Ascending aorta (tissue), 2 donors: ENCODE results near the gene KRT37. TPM values are rescaled to one million over a fixed set of nuclear protein-coding genes. Genes with fewer than 3 reads are reported as not detected.
"Not testable (repeated sequence)": the region's sequence is repeated elsewhere in the genome, so short reads cannot be mapped to it uniquely, and the experiment has no call there.

ENCODE experiments used
- DNase-seq, 2 donors: peaks; one replicate each; pipeline ENCODE4 v3.0.0-alpha.2; 2019; ENCODE audit warnings: low spot score in 2 of 2
- H3K27ac ChIP-seq, 2 donors: fragments of 200-600 bp; sonication (generic); one replicate each; pipeline ENCODE4 v1.5.1; 2016 to 2017; ENCODE audit warnings: mild to moderate bottlenecking in 1 of 2
- H3K27me3 ChIP-seq: fragments of 200-600 bp; sonication (generic); one replicate; pipeline ENCODE4 v1.5.1; 2017
- H3K36me3 ChIP-seq, 2 donors: fragments of 200-600 bp; sonication (generic); one replicate each; pipeline ENCODE4 v1.5.1; 2016
- H3K4me1 ChIP-seq, 2 donors: fragments of 200-600 bp; sonication (generic); one replicate each; pipeline ENCODE4 v1.5.1; 2016 to 2017; ENCODE audit warnings: mild to moderate bottlenecking in 1 of 2
- H3K4me3 ChIP-seq, 2 donors: fragments of 200-600 bp; sonication (generic); one replicate each; pipeline ENCODE4 v1.5.1; 2016 to 2017; ENCODE audit warnings: mild to moderate bottlenecking in 1 of 2
- H3K9me3 ChIP-seq, 2 donors: fragments of 200-600 bp; sonication (generic); one replicate each; pipeline ENCODE4 v1.5.1; 2016
- CTCF ChIP-seq, 3 experiments: fragments of 200-600 bp in 2 of 3; fragments of 450-650 bp in 1 of 3; sonication (generic) in 2 of 3; IDR thresholded peaks; one replicate each; pipeline ENCODE4 v1.5.1; 2016 to 2019; ENCODE audit warnings: antibody characterized with exemption in 3 of 3, mild to moderate bottlenecking in 1 of 3, moderate library complexity in 1 of 3
- intact Hi-C: fragments of 100-400 bp; cut with DNase I; formaldehyde crosslinking; loops from one replicate; pipeline ENCODE4 v1.15.1; 2023
- total RNA-seq: library from RNA; depleted of rRNA; stranded (reverse); fragments of >200 nt; gene quantifications from one replicate; pipeline ENCODE4 v1.1.0, GENCODE V29; 2016

The KRT37 gene
- total RNA-seq, 1 donor from 2014 or later, result not detected

- Histone ChIP-seq H3K36me3 (no peaks in the 10 kb centered on the region), H3K4me1 (no peaks in the 10 kb centered on the region), H3K27me3 (no peaks in the 10 kb centered on the region), H3K9me3 (peaks cover 5 to 19% of the 10 kb centered on the region in 2 donors), H3K27ac (no peak overlapping the region), H3K4me3 (no peak overlapping the region)
- intact Hi-C loops, result no loop called here
- no peak for DNase-seq
- TF ChIP-seq CTCF (IDR thresholded peaks at IDR 0.05), result no peak
Observed at GRCh38 chr17:41382394-41382793, 42.0 kb downstream of the KRT37 start.

GRCh38 chr17:41381943-41382342, 42.4 kb downstream of the KRT37 start, which contains the start of gene KRT34:
TSS of gene KRT34 (minus strand) at chr17:41382306. CDS start at chr17:41382246, 60 bp downstream.
- intact Hi-C loops, H3K27me3 ChIP-seq, H3K36me3 ChIP-seq, H3K27ac ChIP-seq, DNase-seq, H3K4me3 ChIP-seq, H3K4me1 ChIP-seq: not testable (repeated sequence)
- peaks cover 5 to 15% of the 10 kb centered on the region in 2 donors for H3K9me3 ChIP-seq

DNA sequence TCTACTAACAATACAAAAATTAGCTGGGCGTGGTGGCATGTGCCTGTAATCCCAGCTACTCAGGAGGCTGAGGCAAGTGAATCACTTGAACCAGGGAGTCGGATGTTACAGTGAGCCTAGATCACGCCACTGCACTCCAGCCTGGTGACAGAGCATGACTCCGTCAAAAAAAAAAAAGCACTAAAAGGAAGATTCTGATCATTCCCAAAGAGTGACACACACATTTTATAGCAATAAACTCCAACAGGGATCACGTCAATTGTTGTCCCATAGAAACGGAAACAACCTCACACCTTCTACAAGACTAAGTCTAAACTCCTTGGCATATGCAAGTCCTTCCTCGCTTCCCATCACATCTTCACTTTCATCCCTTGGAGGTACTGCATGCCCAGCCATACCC, 44.3 kb downstream of the KRT37 start:
- H3K36me3 ChIP-seq, DNase-seq, H3K4me3 ChIP-seq, H3K27me3 ChIP-seq, H3K27ac ChIP-seq, H3K4me1 ChIP-seq, intact Hi-C loops, H3K9me3 ChIP-seq: not testable (repeated sequence)

DNA sequence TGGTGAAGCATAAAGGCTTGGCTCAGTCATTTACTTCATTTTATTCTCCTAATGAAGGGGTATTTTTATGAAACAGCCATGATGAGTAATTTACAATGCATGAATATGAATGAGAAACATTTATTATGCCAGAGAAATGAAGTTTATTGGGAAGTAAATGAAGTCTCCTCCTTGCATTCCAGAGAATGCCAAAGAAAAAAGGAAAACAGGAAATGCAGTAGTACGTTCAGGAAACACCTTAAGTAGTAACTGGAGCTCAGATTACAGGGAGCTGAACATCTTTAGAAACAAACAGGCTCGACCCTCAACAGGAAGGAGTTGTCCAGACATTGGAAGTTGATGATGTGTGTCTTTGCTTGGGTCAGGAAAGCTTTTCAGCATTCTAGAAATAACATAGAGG, 46.8 kb downstream of the KRT37 start:
- Histone ChIP-seq H3K4me3 (no peak overlapping the region), H3K27me3 (no peaks in the 10 kb centered on the region), H3K4me1 (no peaks in the 10 kb centered on the region), H3K36me3 (no peaks in the 10 kb centered on the region), H3K27ac (no peak overlapping the region), H3K9me3 (no peaks in the 10 kb centered on the region)
- no peak for DNase-seq
- TF ChIP-seq CTCF (IDR thresholded peaks at IDR 0.05), result no peak
- intact Hi-C loops, result no loop called here

Other genes starting within 250 kb of the KRT37 start
- gene KRTAP4-2, start 246.4 kb downstream of the KRT37 start, total RNA-seq, result not detected
- not detected for gene KRTAP4-1, start 239.7 kb downstream of the KRT37 start, total RNA-seq
- not detected for gene KRTAP9-1, start 234.7 kb downstream of the KRT37 start, total RNA-seq
- gene KRTAP9-2, start 197.9 kb downstream of the KRT37 start, total RNA-seq, result not detected
- not detected for gene KRTAP9-3, start 192.1 kb downstream of the KRT37 start, total RNA-seq
- gene KRTAP9-8, start 186.6 kb downstream of the KRT37 start, total RNA-seq, result not detected
- not detected for gene KRTAP9-4, start 174.9 kb downstream of the KRT37 start, total RNA-seq
- not detected for gene KRTAP9-9, start 169.2 kb downstream of the KRT37 start, total RNA-seq
- gene KRTAP9-6, start 159.2 kb downstream of the KRT37 start, total RNA-seq, result not detected
- not detected for gene KRTAP9-7, start 148.9 kb downstream of the KRT37 start, total RNA-seq
- not detected for gene KRTAP29-1, start 121.7 kb downstream of the KRT37 start, total RNA-seq
- gene KRTAP16-1, start 115.3 kb downstream of the KRT37 start, total RNA-seq, result not detected
- gene KRTAP17-1, start 108.9 kb downstream of the KRT37 start, total RNA-seq, result not detected
- not detected for gene KRT33A, start 73.8 kb downstream of the KRT37 start, total RNA-seq
- not detected for gene KRT33B, start 54.8 kb downstream of the KRT37 start, total RNA-seq
- gene KRT34, start 42.3 kb downstream of the KRT37 start, total RNA-seq, result not detected
- not detected for gene KRT31, start 27.0 kb downstream of the KRT37 start, total RNA-seq
- not detected for gene KRT38, start 16.4 kb upstream of the KRT37 start, total RNA-seq
- not detected for gene KRT32, start 42.8 kb upstream of the KRT37 start, total RNA-seq
- gene KRT35, start 56.6 kb upstream of the KRT37 start, total RNA-seq, result not detected
- gene KRT36, start 65.3 kb upstream of the KRT37 start, total RNA-seq, result not detected
- gene KRT13, start 81.0 kb upstream of the KRT37 start, total RNA-seq, result 1.9 TPM
- 0.32 TPM for gene KRT15, start 94.3 kb upstream of the KRT37 start, total RNA-seq
- 1.4 TPM for gene KRT19, start 103.7 kb upstream of the KRT37 start, total RNA-seq
- not detected for gene KRT9, start 147.5 kb upstream of the KRT37 start, total RNA-seq
- 10.3 TPM for gene KRT14, start 162.3 kb upstream of the KRT37 start, total RNA-seq
- 31.9 TPM for gene KRT16, start 188.2 kb upstream of the KRT37 start, total RNA-seq
- 14.8 TPM for gene KRT17, start 200.0 kb upstream of the KRT37 start, total RNA-seq